DMS 273 (cell line): ENCODE data around the gene C1R.
A peak's percentile ranks its signal among the peaks of the same experiment; 100 is the strongest.
"Not testable (repeated sequence)": the region's sequence is repeated elsewhere in the genome, so short reads cannot be mapped to it uniquely, and the experiment has no call there.

ENCODE experiments used
- DNase-seq: peaks from one replicate; lab custom pipeline; 2025; ENCODE audit not compliant: unreplicated experiment; lab: John Stamatoyannopoulos, UW

The C1R gene

GRCh38 chr12:7069386-7069785 lies 22.9 kb downstream of the C1R start:
- DNase-seq = no peak

- DNase-seq = no peak
These were observed 23.3 kb downstream of the C1R start for GRCh38 chr12:7068994-7069346.

- no peak for DNase-seq
These were observed 23.8 kb downstream of the C1R start for GRCh38 chr12:7068240-7068993.

GRCh38 chr12:7067096-7067495 lies 25.1 kb downstream of the C1R start:
- no peak for DNase-seq

- DNase-seq = no peak
These were observed 25.6 kb downstream of the C1R start for GRCh38 chr12:7066596-7066995.

- DNase-seq = no peak
These were observed 27.1 kb downstream of the C1R start for GRCh38 chr12:7065073-7065623.

GRCh38 chr12:7064516-7064915 lies 27.7 kb downstream of the C1R start:
- DNase-seq = no peak

- DNase-seq = no peak
These were observed 30.6 kb downstream of the C1R start for GRCh38 chr12:7061596-7061995.

GRCh38 chr12:7061138-7061537 lies 31.1 kb downstream of the C1R start:
- DNase-seq = no peak

- peak; percentile 44 for DNase-seq
These were observed 31.8 kb downstream of the C1R start, which contains the start of gene C1S for GRCh38 chr12:7060353-7060954. Gene C1S, plus strand, starts transcription at chr12:7060718. Its CDS starts 1,195 bp downstream, at chr12:7061913.

- no peak for DNase-seq
These were observed 32.5 kb downstream of the C1R start for GRCh38 chr12:7059780-7060179.

- no peak for DNase-seq
These were observed 33.3 kb downstream of the C1R start for GRCh38 chr12:7058850-7059395.

- DNase-seq = no peak
These were observed 33.9 kb downstream of the C1R start for GRCh38 chr12:7058163-7058845.

- not testable (repeated sequence) for DNase-seq
These were observed 36.5 kb downstream of the C1R start for GRCh38 chr12:7055736-7056135.

GRCh38 chr12:7054925-7055324 lies 37.3 kb downstream of the C1R start:
- no peak for DNase-seq

- DNase-seq = not testable (repeated sequence)
These were observed 42.3 kb downstream of the C1R start for GRCh38 chr12:7049973-7050372.

- DNase-seq = not testable (repeated sequence)
These were observed 42.7 kb downstream of the C1R start for GRCh38 chr12:7049445-7049951.

GRCh38 chr12:7047306-7047705 lies 44.9 kb downstream of the C1R start:
- DNase-seq = no peak

GRCh38 chr12:7046383-7047105 lies 45.7 kb downstream of the C1R start:
- DNase-seq = no peak

- DNase-seq = no peak
These were observed 46.3 kb downstream of the C1R start for GRCh38 chr12:7045913-7046312.

GRCh38 chr12:7042842-7043241 lies 49.4 kb downstream of the C1R start:
- DNase-seq = peak; percentile 45
